Omental fat pad (tissue), 4 donors: Measurements from ENCODE around the gene AJAP1. TPM values are rescaled to one million over a fixed set of nuclear protein-coding genes. Genes with fewer than 3 reads are reported as not detected.

Experiments
- ATAC-seq: fragments of 150-250 bp; one replicate; pipeline ENCODE4 v1.9.1; 2016; ENCODE audit warnings: mild to moderate bottlenecking, moderate library complexity; ENCODE audit not compliant: low FRiP score
- DNase-seq: peaks from one replicate; pipeline ENCODE4 v3.0.0-alpha.2; 2019; ENCODE audit warnings: low spot score
- total RNA-seq, 4 donors: library from RNA; depleted of rRNA; stranded (reverse); fragments of >200 nt; gene quantifications; one replicate each; pipeline ENCODE4 v1.1.0, GENCODE V29; 2016
- TF ChIP-seq, protein P1 (sequence below), 3 donors: fragments of 450-650 bp; IDR thresholded peaks; one replicate each; pipeline ENCODE4 v1.5.1; 2016 to 2017; ENCODE audit warnings: antibody characterized with exemption in 3 of 3, mild to moderate bottlenecking in 3 of 3, moderate library complexity in 2 of 3

Gene AJAP1
- total RNA-seq, 4 donors from 2014 or later: 0.06 to 0.63 (median 0.53) TPM

GRCh38 chr1:4787551-4787950, 133.1 kb downstream of the AJAP1 start:
- TF ChIP-seq, protein P1, sequence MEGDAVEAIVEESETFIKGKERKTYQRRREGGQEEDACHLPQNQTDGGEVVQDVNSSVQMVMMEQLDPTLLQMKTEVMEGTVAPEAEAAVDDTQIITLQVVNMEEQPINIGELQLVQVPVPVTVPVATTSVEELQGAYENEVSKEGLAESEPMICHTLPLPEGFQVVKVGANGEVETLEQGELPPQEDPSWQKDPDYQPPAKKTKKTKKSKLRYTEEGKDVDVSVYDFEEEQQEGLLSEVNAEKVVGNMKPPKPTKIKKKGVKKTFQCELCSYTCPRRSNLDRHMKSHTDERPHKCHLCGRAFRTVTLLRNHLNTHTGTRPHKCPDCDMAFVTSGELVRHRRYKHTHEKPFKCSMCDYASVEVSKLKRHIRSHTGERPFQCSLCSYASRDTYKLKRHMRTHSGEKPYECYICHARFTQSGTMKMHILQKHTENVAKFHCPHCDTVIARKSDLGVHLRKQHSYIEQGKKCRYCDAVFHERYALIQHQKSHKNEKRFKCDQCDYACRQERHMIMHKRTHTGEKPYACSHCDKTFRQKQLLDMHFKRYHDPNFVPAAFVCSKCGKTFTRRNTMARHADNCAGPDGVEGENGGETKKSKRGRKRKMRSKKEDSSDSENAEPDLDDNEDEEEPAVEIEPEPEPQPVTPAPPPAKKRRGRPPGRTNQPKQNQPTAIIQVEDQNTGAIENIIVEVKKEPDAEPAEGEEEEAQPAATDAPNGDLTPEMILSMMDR (IDR thresholded peaks at IDR 0.05): no peak
- no peak for DNase-seq
- ATAC-seq: no peak

DNA sequence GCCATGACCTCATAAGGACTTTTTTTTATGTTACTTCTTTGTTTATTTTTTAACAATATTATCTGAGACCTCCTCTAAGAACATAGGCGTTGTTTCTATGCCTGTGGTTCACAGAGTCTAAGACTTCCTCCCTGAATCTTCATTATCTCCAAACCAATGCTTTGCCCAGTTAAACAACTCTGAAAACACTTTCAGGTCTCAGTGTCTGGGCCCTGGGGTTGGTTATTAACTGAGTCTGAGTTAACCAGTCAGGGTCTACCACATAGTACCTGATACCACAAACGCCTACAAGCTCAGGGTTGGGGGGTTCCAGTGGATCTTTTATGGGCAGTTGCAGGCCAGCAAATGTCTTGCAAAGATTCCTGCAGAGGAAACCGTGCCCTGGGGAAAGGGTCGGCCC, 138.2 kb downstream of the AJAP1 start:
- DNase-seq: no peak
- no peak for ATAC-seq
- TF ChIP-seq, protein P1 (IDR thresholded peaks at IDR 0.05): no peak

DNA sequence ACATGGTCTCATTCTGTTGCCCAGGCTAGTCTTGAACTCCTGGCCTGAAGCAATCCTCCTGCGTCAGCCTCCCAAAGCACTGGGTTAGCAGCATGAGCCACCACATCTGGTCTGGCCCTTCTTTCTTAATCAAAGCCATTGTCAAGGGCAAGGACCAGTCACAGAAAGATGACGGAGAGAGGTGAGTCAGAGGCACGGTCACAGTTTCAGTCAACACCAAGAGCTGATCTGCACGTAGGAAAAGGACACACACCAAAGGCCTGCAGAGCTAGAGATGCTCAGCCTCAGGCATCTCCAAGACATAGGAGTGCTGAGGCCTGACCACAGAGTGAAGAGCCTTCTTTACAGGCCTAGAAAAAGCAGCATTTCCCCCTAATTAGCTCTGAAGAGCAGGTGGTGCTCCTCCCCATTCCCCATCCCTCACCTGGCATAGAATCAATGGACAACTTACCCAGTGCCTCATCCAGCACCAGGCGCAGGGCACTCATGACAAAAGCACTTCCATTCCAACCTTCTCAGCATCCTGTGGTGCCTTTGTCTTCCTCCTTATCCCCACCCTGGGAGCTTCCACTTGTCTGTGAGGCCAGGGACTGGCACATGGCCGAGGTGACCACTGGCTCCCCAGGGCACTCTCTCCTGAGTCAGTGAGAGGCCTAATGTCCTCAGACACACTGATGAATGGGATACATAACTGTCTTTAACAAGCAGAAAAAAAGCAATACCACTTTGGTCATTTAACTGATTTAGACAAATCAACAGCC, 139.8 kb downstream of the AJAP1 start:
- no peak for DNase-seq
- TF ChIP-seq, protein P1 (IDR thresholded peaks at IDR 0.05): no peak
- ATAC-seq: no peak

GRCh38 chr1:4796161-4797015, 142.0 kb downstream of the AJAP1 start:
- DNase-seq (no peak), ATAC-seq (no peak)
- TF ChIP-seq, protein P1 (IDR thresholded peaks at IDR 0.05): no peak

DNA sequence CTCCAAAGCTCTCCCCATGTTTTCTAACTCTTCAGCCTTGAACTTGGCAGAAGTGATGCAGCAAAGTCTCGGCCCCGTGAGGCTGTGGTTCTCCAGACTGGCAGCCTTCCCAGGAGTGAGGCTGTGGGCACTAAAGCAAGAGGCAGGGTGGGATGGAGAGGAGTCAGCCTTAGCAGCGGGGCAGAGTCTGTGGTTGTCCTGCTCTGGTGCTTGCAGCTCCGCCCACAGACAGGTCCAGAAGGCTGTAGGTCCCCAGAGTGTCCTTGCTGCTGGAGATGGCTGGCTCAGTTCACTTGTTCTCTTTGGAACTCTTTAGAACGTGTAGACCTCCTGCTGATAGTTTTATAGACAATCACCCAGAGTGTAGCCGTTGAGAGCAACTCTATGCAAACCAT, 142.6 kb downstream of the AJAP1 start:
- TF ChIP-seq, protein P1 (IDR thresholded peaks at IDR 0.05): no peak
- ATAC-seq (no peak), DNase-seq (no peak)

- DNase-seq (no peak), ATAC-seq (no peak)
- TF ChIP-seq, protein P1 (IDR thresholded peaks at IDR 0.05): no peak
These were observed 143.0 kb downstream of the AJAP1 start for GRCh38 chr1:4797429-4797828.
